Muscle of leg (tissue), 11 donors: ENCODE data around the gene CHD6. TPM values are rescaled to one million over a fixed set of nuclear protein-coding genes. Genes with fewer than 3 reads are reported as not detected.
A peak's percentile ranks its signal among the peaks of the same experiment; 100 is the strongest.

Source experiments
- DNase-seq: peaks from one replicate; pipeline ENCODE4 v3.0.0; 2013
- H3K27ac ChIP-seq: one replicate; pipeline ENCODE4 v1.5.1; 2013; ENCODE audit warnings: mild to moderate bottlenecking, low read length, control low read depth
- H3K27me3 ChIP-seq: one replicate; pipeline ENCODE4 v1.6.1; 2013; ENCODE audit warnings: low read length; ENCODE audit not compliant: control insufficient read depth, insufficient read depth
- H3K36me3 ChIP-seq: one replicate; pipeline ENCODE4 v1.6.1; 2013; ENCODE audit warnings: low read length; ENCODE audit not compliant: control insufficient read depth, insufficient read depth
- H3K4me1 ChIP-seq: one replicate; pipeline ENCODE4 v1.6.1; 2013; ENCODE audit warnings: low read length; ENCODE audit not compliant: control insufficient read depth, insufficient read depth
- H3K4me3 ChIP-seq: one replicate; pipeline ENCODE4 v1.5.1; 2013; ENCODE audit warnings: low read length, control low read depth
- H3K9me3 ChIP-seq: replicated peaks from 2 replicates; pipeline ENCODE4 v1.6.1; 2013; ENCODE audit warnings: low read depth, low read length; ENCODE audit not compliant: control insufficient read depth
- WGBS: methylation state at CpG from one replicate; pipeline ENCODE4 v1.1.5; 2013; ENCODE audit warnings: missing lambda C conversion rate; ENCODE audit not compliant: insufficient coverage; 5-methylcytosine and 5-hydroxymethylcytosine counted together
- polyA plus RNA-seq, 8 donors: library from polyadenylated mRNA; unstranded; fragments of 120-200 nt; gene quantifications; one replicate each; pipeline versions ENCODE4 v1.2.1 to v1.2.3, GENCODE V29; 2013; ENCODE audit warnings: inconsistent platforms in 1 of 8, low replicate concordance in 1 of 8; ENCODE audit not compliant: insufficient read length in 8 of 8, insufficient read depth in 1 of 8
- total RNA-seq: library from RNA; stranded (reverse); fragments of 120-200 nt; gene quantifications from one replicate; pipeline ENCODE4 v1.2.4, GENCODE V29; 2013

The CHD6 gene
- total and polyA plus RNA-seq, 9 donors = 16.2 to 43.9 (median 20.6) TPM

GRCh38 chr20:41358717-41359116 lies 259.5 kb downstream of the CHD6 start:
- no peaks in the 10 kb centered on the region for H3K9me3 ChIP-seq
- no peak overlapping the region for H3K27ac ChIP-seq
- H3K36me3 ChIP-seq = peaks cover 9% of the 10 kb centered on the region
- DNase-seq = no peak
- no peak overlapping the region for H3K4me3 ChIP-seq
- peaks cover 54% of the 10 kb centered on the region for H3K4me1 ChIP-seq
- WGBS = 100% methylated on average over 2 of the region's 7 CpGs
- H3K27me3 ChIP-seq = no peaks in the 10 kb centered on the region

GRCh38 chr20:41358230-41358629 lies 259.9 kb downstream of the CHD6 start:
- H3K27ac ChIP-seq = no peak overlapping the region
- no peak overlapping the region for H3K4me3 ChIP-seq
- H3K4me1 ChIP-seq = peaks cover 54% of the 10 kb centered on the region
- no peaks in the 10 kb centered on the region for H3K9me3 ChIP-seq
- 75% methylated on average over 9 of the region's 9 CpGs for WGBS
- no peaks in the 10 kb centered on the region for H3K27me3 ChIP-seq
- H3K36me3 ChIP-seq = peaks cover 5% of the 10 kb centered on the region
- DNase-seq = no peak

- Histone ChIP-seq H3K27me3 (no peaks in the 10 kb centered on the region), H3K4me1 (peaks cover 51% of the 10 kb centered on the region), H3K9me3 (no peaks in the 10 kb centered on the region), H3K4me3 (no peak overlapping the region), H3K36me3 (peaks cover 1% of the 10 kb centered on the region), H3K27ac (no peak overlapping the region)
- 40% methylated on average over 6 of the region's 11 CpGs for WGBS
- DNase-seq = peak; percentile 61
Observed at GRCh38 chr20:41357424-41358163, 260.6 kb downstream of the CHD6 start.

GRCh38 chr20:41356951-41357350 lies 261.2 kb downstream of the CHD6 start:
- no peak for DNase-seq
- Histone ChIP-seq H3K36me3 (no peaks in the 10 kb centered on the region), H3K27ac (no peak overlapping the region), H3K4me3 (no peak overlapping the region), H3K4me1 (peaks cover 45% of the 10 kb centered on the region), H3K27me3 (no peaks in the 10 kb centered on the region), H3K9me3 (no peaks in the 10 kb centered on the region)
- 89% methylated on average over 8 of the region's 13 CpGs for WGBS

GRCh38 chr20:41355598-41356203 lies 262.5 kb downstream of the CHD6 start:
- DNase-seq = no peak
- Histone ChIP-seq H3K9me3 (no peaks in the 10 kb centered on the region), H3K27ac (no peak overlapping the region), H3K4me1 (peaks cover 33% of the 10 kb centered on the region), H3K27me3 (no peaks in the 10 kb centered on the region), H3K36me3 (no peaks in the 10 kb centered on the region), H3K4me3 (no peak overlapping the region)
- no CpG with 5 or more reads among the region's 7 CpGs for WGBS

- Histone ChIP-seq H3K9me3 (no peaks in the 10 kb centered on the region), H3K36me3 (no peaks in the 10 kb centered on the region), H3K4me3 (no peak overlapping the region), H3K27me3 (no peaks in the 10 kb centered on the region), H3K27ac (no peak overlapping the region), H3K4me1 (peaks cover 33% of the 10 kb centered on the region)
- WGBS = 100% methylated on average over 1 of the region's 3 CpGs
- no peak for DNase-seq
Observed at GRCh38 chr20:41355192-41355591, 263.0 kb downstream of the CHD6 start.

GRCh38 chr20:41353530-41353929 lies 264.6 kb downstream of the CHD6 start:
- no peaks in the 10 kb centered on the region for H3K9me3 ChIP-seq
- no peak overlapping the region for H3K27ac ChIP-seq
- DNase-seq = no peak
- no peaks in the 10 kb centered on the region for H3K27me3 ChIP-seq
- H3K4me1 ChIP-seq = peaks cover 18% of the 10 kb centered on the region
- H3K36me3 ChIP-seq = no peaks in the 10 kb centered on the region
- H3K4me3 ChIP-seq = no peak overlapping the region

- H3K4me3 ChIP-seq = no peak overlapping the region
- no peaks in the 10 kb centered on the region for H3K27me3 ChIP-seq
- WGBS = 69% methylated on average over 4 of the region's 5 CpGs
- no peaks in the 10 kb centered on the region for H3K9me3 ChIP-seq
- no peaks in the 10 kb centered on the region for H3K36me3 ChIP-seq
- H3K27ac ChIP-seq = no peak overlapping the region
- peaks cover 18% of the 10 kb centered on the region for H3K4me1 ChIP-seq
- DNase-seq = no peak
Observed at GRCh38 chr20:41352666-41353065, 265.5 kb downstream of the CHD6 start.

GRCh38 chr20:41352106-41352505 lies 266.1 kb downstream of the CHD6 start:
- no peaks in the 10 kb centered on the region for H3K27me3 ChIP-seq
- H3K4me3 ChIP-seq = no peak overlapping the region
- H3K9me3 ChIP-seq = no peaks in the 10 kb centered on the region
- DNase-seq = no peak
- no peaks in the 10 kb centered on the region for H3K36me3 ChIP-seq
- peaks cover 17% of the 10 kb centered on the region for H3K4me1 ChIP-seq
- no peak overlapping the region for H3K27ac ChIP-seq
- WGBS = 74% methylated on average over 4 of the region's 4 CpGs
